Aorta (tissue), 5 donors: ENCODE data around the gene PSMB8. TPM values are rescaled to one million over a fixed set of nuclear protein-coding genes. Genes with fewer than 3 reads are reported as not detected.
A peak's percentile ranks its signal among the peaks of the same experiment; 100 is the strongest.

Experiments
- ATAC-seq: fragments of 200-7000 bp; cut with Tn5 transposase; one replicate; pipeline ENCODE4 v1.9.1; 2022; ENCODE audit warnings: moderate library complexity; ENCODE audit not compliant: low FRiP score
- DNase-seq, 2 donors: peaks; one replicate each; pipeline ENCODE4 v3.0.0-alpha.2; 2020
- H3K27ac ChIP-seq, 2 donors: one replicate each; pipeline ENCODE4 v1.5.1; 2013; ENCODE audit warnings: low read length in 2 of 2, mild to moderate bottlenecking in 2 of 2, moderate library complexity in 2 of 2, control low read depth in 1 of 2, inconsistent platforms in 1 of 2, low read depth in 1 of 2
- H3K27me3 ChIP-seq, 2 donors: one replicate each; pipeline ENCODE4 v1.6.1; 2013; ENCODE audit warnings: control low read depth in 1 of 2, low read length in 1 of 2, mild to moderate bottlenecking in 1 of 2, moderate library complexity in 1 of 2; ENCODE audit not compliant: insufficient read depth in 2 of 2, control insufficient read depth in 1 of 2
- H3K36me3 ChIP-seq, 2 donors: one replicate each; pipeline ENCODE4 v1.6.1; 2013; ENCODE audit warnings: control low read depth in 1 of 2, low read length in 1 of 2, mild to moderate bottlenecking in 1 of 2; ENCODE audit not compliant: insufficient read depth in 2 of 2, control insufficient read depth in 1 of 2
- H3K4me1 ChIP-seq, 2 donors: one replicate each; pipeline ENCODE4 v1.6.1; 2013; ENCODE audit warnings: low read length in 2 of 2, control low read depth in 1 of 2, mild to moderate bottlenecking in 1 of 2, moderate library complexity in 1 of 2; ENCODE audit not compliant: insufficient read depth in 2 of 2, control insufficient read depth in 1 of 2
- H3K4me3 ChIP-seq, 2 donors: one replicate each; pipeline ENCODE4 v1.5.1; 2013; ENCODE audit warnings: low read length in 2 of 2, control low read depth in 1 of 2, mild to moderate bottlenecking in 1 of 2
- H3K9me3 ChIP-seq: one replicate; pipeline ENCODE4 v1.6.1; 2013; ENCODE audit warnings: mild to moderate bottlenecking, low read length; ENCODE audit not compliant: control insufficient read depth
- WGBS, 2 donors: extraction: QIAGEN DNeasy Blood & Tissue Kit; methylation state at CpG; one replicate each; pipeline ENCODE4 v1.1.7; 2013; 5-methylcytosine and 5-hydroxymethylcytosine counted together
- intact Hi-C, 2 donors: fragments of 100-400 bp; cut with DNase I; formaldehyde crosslinking; loops; one replicate each; pipeline versions ENCODE4 v1.14.2 to v1.15.0; 2022
- polyA plus RNA-seq, 2 donors: library from polyadenylated mRNA; stranded (reverse); fragments of 200-250 nt; gene quantifications; one replicate each; pipeline ENCODE4 v1.2.3, GENCODE V29; 2013
- total RNA-seq, 2 donors: library from RNA; stranded (reverse); fragmentation: NEBNext Ultra II Directional; extraction: Animal tissue kit (Norgen Biotek cat#: 25700); gene quantifications; one replicate each; pipeline ENCODE4 v1.2.1, GENCODE V29; 2021
- donor health status: healthy with polysubstance abuse.
- donor health status: Bipolar disorder and iron deficiency.
- donor health status: DM: no; HTN: no; CAD: no.
- donor health status: DM: no; HTN: no; CAD: no.
- donor health status: DM: yes; HTN: yes; CAD: no.

Gene PSMB8
- total and polyA plus RNA-seq, 4 donors: 40.8 to 69.7 (median 59.0) TPM

DNA sequence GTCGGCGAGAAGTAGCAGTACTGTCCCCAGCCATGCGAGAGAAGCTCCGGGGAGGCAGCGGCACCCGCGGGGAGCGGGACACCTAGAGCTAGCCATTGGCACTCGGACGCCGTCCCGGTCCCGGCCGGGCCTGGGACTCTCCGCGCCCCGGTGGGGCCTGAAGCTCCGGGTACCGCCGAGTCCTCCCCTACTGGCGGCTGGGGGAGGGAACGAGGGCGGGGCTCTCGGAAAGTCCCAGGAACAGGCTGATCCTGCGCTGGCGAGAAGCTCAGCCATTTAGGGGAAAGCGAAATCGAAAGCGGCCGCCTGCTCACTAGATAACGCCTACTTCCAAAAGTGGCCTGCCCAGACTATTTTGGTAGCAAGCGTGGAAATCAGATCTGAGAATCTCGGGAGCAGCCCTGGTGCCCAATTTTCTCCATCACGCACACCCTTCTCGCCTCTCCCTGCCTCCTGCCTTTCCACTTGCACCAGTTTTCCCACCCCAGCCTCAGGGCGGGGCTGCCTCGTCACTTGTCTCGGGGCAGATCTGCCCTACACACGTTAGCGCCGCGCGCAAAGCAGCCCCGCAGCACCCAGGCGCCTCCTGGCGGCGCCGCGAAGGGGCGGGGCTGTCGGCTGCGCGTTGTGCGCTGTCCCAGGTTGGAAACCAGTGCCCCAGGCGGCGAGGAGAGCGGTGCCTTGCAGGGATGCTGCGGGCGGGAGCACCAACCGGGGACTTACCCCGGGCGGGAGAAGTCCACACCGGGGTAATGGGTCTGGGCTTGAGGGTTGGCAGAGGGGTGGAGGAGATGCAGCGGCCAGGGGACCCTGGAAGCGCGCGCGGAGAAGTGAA lies 9.9 kb upstream of the PSMB8 start, which contains the start of the genes PSMB9 and TAP1:
TSS of gene PSMB9 (plus strand) at position 652 of the 835 bp plus-strand sequence. CDS start at position 690, 38 bp downstream.
TSS of gene TAP1 (minus strand) at position 164 of the 835 bp plus-strand sequence. CDS start at position 96, 68 bp downstream.
- Histone ChIP-seq H3K27me3 (no peaks in the 10 kb centered on the region), H3K36me3 (peaks cover 0 to 6% of the 10 kb centered on the region in 2 donors), H3K4me1 (no peaks in the 10 kb centered on the region), H3K9me3 (no peaks in the 10 kb centered on the region), H3K4me3 (peak within 1 kb of the TSS; percentile 54 to 97), H3K27ac (peak within 1 kb of the TSS; percentile 58 to 89)
- ATAC-seq: peak; percentile 98
- intact Hi-C loops: loop anchor here (1.0 to 2.0 kb wide), 2 partner anchors 14 to 15 kb away; partner anchors contain the start of gene TAP2 (in 1 of the 2)
- DNase-seq: peak; percentile 97 to 98
- 0% methylated on average over 68 of the region's 68 CpGs for WGBS, 2 donors

GRCh38 chr6:32852844-32853540 lies 9.1 kb upstream of the PSMB8 start:
- H3K27me3 ChIP-seq: no peaks in the 10 kb centered on the region
- H3K27ac ChIP-seq: peak overlapping the region; percentile 58 to 87
- DNase-seq: peak; percentile 75 to 86
- ATAC-seq: peak; percentile 54
- no peaks in the 10 kb centered on the region for H3K9me3 ChIP-seq
- H3K4me3 ChIP-seq: peak overlapping the region; percentile 54 to 69
- intact Hi-C loops: no loop called here
- H3K36me3 ChIP-seq: peaks cover 0 to 8% of the 10 kb centered on the region in 2 donors
- H3K4me1 ChIP-seq: no peaks in the 10 kb centered on the region
- WGBS, 2 donors: 0% methylated on average over 40 to 41 of the region's 41 CpGs

- H3K27me3 ChIP-seq: no peaks in the 10 kb centered on the region
- H3K4me3 ChIP-seq: peak overlapping the region; percentile 54 to 69
- WGBS, 2 donors: 48 to 51% methylated on average over 23 of the region's 23 CpGs
- no peak for ATAC-seq
- peak in 1 of 2 donors; percentile 68 for DNase-seq
- H3K9me3 ChIP-seq: no peaks in the 10 kb centered on the region
- no peaks in the 10 kb centered on the region for H3K4me1 ChIP-seq
- H3K27ac ChIP-seq: peak overlapping the region in 1 of 2 donors; percentile 87
- peaks cover 0 to 8% of the 10 kb centered on the region in 2 donors for H3K36me3 ChIP-seq
- intact Hi-C loops: no loop called here
These were observed 8.4 kb upstream of the PSMB8 start for GRCh38 chr6:32852018-32852843.

GRCh38 chr6:32851025-32851424 lies 7.2 kb upstream of the PSMB8 start:
- H3K4me3 ChIP-seq: no peak overlapping the region
- peaks cover 0 to 11% of the 10 kb centered on the region in 2 donors for H3K36me3 ChIP-seq
- DNase-seq: no peak
- H3K9me3 ChIP-seq: no peaks in the 10 kb centered on the region
- intact Hi-C loops: no loop called here
- WGBS, 2 donors: 93 to 97% methylated on average over 4 of the region's 4 CpGs
- no peak overlapping the region for H3K27ac ChIP-seq
- H3K27me3 ChIP-seq: no peaks in the 10 kb centered on the region
- H3K4me1 ChIP-seq: no peaks in the 10 kb centered on the region
- ATAC-seq: no peak

DNA sequence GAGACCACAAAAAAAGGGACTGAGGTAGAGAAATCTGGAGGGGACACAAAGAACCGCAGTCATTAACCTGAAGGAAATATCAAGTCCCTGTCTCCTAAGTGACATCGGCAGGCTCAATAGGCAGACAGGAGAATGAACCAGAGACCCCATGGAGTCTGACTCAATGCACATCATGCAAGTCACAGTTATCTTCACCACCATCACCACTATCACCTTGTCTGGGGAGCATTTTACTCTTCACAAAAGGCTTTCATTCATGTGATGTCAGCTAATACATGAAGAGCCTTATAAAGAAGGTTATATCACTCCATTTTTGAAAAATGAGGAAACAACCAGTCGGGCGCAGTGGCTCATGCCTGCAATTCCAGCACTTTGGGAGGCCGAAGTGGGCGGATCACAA lies 5.3 kb upstream of the PSMB8 start:
- no peak for ATAC-seq
- intact Hi-C loops: no loop called here
- DNase-seq: no peak
- WGBS, 2 donors: 78 to 81% methylated on average over 6 of the region's 6 CpGs
- Histone ChIP-seq H3K4me3 (no peak overlapping the region), H3K36me3 (peaks cover 0 to 11% of the 10 kb centered on the region in 2 donors), H3K4me1 (no peaks in the 10 kb centered on the region), H3K27me3 (no peaks in the 10 kb centered on the region), H3K9me3 (no peaks in the 10 kb centered on the region), H3K27ac (no peak overlapping the region)

DNA sequence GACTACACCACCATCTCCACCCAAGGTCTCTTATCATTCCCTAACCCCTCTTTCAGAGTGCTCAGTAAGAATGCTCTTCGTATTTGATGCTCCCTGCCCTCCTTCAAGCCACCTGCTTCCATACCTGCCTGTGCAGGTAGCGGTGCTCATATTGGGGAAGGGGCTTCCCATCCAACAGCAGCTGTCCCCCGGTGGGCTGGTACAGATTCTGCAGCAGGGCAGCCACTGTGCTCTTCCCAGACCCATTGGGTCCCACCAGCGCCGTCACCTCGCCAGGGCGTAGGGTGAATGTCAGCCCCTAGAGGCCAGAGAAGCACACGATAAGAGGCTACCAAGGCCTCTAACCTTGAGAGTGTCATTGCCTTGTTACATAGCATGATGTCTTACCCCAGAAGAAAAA lies 3.9 kb upstream of the PSMB8 start:
- no peak for DNase-seq
- intact Hi-C loops: no loop called here
- Histone ChIP-seq H3K36me3 (peaks cover 0 to 11% of the 10 kb centered on the region in 2 donors), H3K9me3 (no peaks in the 10 kb centered on the region), H3K27ac (no peak overlapping the region), H3K4me3 (no peak overlapping the region), H3K27me3 (no peaks in the 10 kb centered on the region), H3K4me1 (no peaks in the 10 kb centered on the region)
- WGBS, 2 donors: 91 to 92% methylated on average over 8 of the region's 8 CpGs
- no peak for ATAC-seq

DNA sequence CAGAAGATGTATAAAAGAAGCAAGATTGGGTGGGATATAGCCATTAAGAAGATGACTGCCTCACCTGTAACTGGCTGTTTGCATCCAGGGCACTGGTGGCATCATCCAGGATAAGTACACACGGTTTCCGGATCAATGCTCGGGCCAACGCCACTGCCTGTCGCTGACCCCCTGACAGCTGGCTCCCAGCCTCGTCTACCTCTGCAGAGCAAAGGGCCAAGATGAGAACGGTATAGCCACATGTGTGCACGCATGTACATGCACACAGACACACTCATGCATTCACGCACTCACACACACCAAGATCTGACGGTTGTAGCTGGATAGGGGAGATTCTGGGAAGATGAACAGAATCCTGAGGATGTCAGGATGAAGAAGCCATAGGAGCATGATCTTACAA lies 3.2 kb upstream of the PSMB8 start:
- Histone ChIP-seq H3K4me1 (no peaks in the 10 kb centered on the region), H3K4me3 (no peak overlapping the region), H3K36me3 (peaks cover 0 to 11% of the 10 kb centered on the region in 2 donors)

DNA sequence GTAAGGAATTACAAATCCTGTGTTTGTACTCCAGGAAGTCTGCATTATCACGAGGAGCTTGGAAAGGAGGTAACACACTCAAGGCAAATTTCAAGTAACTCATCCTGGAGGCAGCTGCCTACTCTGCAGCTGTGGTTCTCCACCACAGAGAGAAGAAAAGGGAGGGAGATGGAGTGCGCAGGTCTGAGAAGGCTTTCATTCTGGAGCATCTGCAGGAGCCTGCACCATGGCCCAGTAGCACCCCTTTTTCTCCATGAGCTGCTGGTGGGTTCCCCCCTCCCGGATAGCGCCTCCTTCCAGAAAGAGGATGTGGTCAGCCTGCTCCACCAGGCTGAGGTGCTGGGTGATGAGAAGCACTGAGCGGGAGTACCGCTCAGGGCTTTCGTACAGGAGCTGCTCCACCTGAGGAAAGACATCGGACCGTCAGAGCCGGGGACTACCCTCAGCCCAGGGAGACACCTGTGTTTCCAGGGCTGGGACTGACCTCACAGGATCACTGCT lies 1.6 kb upstream of the PSMB8 start:
- Histone ChIP-seq H3K4me3 (no peak overlapping the region), H3K27me3 (no peaks in the 10 kb centered on the region), H3K36me3 (peaks cover 0 to 11% of the 10 kb centered on the region in 2 donors), H3K27ac (no peak overlapping the region), H3K4me1 (no peaks in the 10 kb centered on the region), H3K9me3 (no peaks in the 10 kb centered on the region)
- 88 to 91% methylated on average over 10 of the region's 10 CpGs for WGBS, 2 donors
- intact Hi-C loops: no loop called here
- ATAC-seq (no peak), DNase-seq (no peak)

More for the DNA sequence above, 3.2 kb upstream of the PSMB8 start:
- no peaks in the 10 kb centered on the region for H3K27me3 ChIP-seq
- H3K27ac ChIP-seq: no peak overlapping the region
- DNase-seq (no peak), ATAC-seq (no peak)
- WGBS, 2 donors: 92% methylated on average over 10 of the region's 10 CpGs
- no peaks in the 10 kb centered on the region for H3K9me3 ChIP-seq
- intact Hi-C loops: no loop called here
